ENCODE measurements around the gene SNRNP40. TPM values are rescaled to one million over a fixed set of nuclear protein-coding genes. Genes with fewer than 3 reads are reported as not detected.

SNRNP40 gene
- total RNA-seq, 3 donors from 2014 or later (not counting 1 experiment from before 2014, with no cell fraction given): 57.9 to 71.2 (median 60.3) TPM

- Histone ChIP-seq H3K9me3 (ENCODE audit: control insufficient read depth, insufficient read depth, low read length) (no peaks in the 10 kb centered on the region), H3K4me3 (ENCODE audit: low read length) (no peak overlapping the region), H3K36me3 (ENCODE audit: control insufficient read depth, insufficient read depth, low read length) (peaks cover 7% of the 10 kb centered on the region), H3K4me1 (ENCODE audit: control insufficient read depth, insufficient read depth, low read length) (no peaks in the 10 kb centered on the region), H3K27me3 (ENCODE audit: control insufficient read depth, insufficient read depth, low read length) (no peaks in the 10 kb centered on the region), H3K27ac (ENCODE audit: low read length) (no peak overlapping the region)
- Mint-ChIP-seq H3K27ac (no peak overlapping the region), H3K4me3 (no peak overlapping the region), H3K27me3 (ENCODE audit: low read depth in 2 of 2) (no peaks in the 10 kb centered on the region), H3K36me3 (peaks cover 7% of the 10 kb centered on the region), H3K4me1 (peaks cover 7 to 13% of the 10 kb centered on the region in 2 donors), H3K9me3 (no peaks in the 10 kb centered on the region)
- ATAC-seq: no peak
- no peak for TF ChIP-seq CTCF (IDR thresholded peaks at IDR 0.05)
- intact Hi-C loops (cut with micrococcal nuclease): no loop called here
- WGBS (ENCODE audit: insufficient coverage): 89% methylated on average over 10 of the region's 10 CpGs
- DNase-seq: no peak
Observed at GRCh38 chr1:31336687-31337467, 40.3 kb upstream of the SNRNP40 start.

GRCh38 chr1:31335007-31335406 is 38.4 kb upstream of the SNRNP40 start:
- no peaks in the 10 kb centered on the region for H3K27me3 ChIP-seq (ENCODE audit: control insufficient read depth, insufficient read depth, low read length)
- Mint-ChIP-seq H3K27ac (peak overlapping the region in 1 of 2 donors; percentile 17), H3K4me1 (peaks cover 10 to 13% of the 10 kb centered on the region in 2 donors), H3K27me3 (ENCODE audit: low read depth in 2 of 2) (no peaks in the 10 kb centered on the region), H3K36me3 (peaks cover 7% of the 10 kb centered on the region), H3K4me3 (no peak overlapping the region), H3K9me3 (no peaks in the 10 kb centered on the region)
- no peak overlapping the region for H3K4me3 ChIP-seq (ENCODE audit: low read length)
- ATAC-seq (peak; percentile 44 to 62 (median 57)), DNase-seq (peak in 1 of 2 donors; percentile 38)
- H3K27ac ChIP-seq (ENCODE audit: low read length): no peak overlapping the region
- H3K4me1 ChIP-seq (ENCODE audit: control insufficient read depth, insufficient read depth, low read length): no peaks in the 10 kb centered on the region
- H3K9me3 ChIP-seq (ENCODE audit: control insufficient read depth, insufficient read depth, low read length): no peaks in the 10 kb centered on the region
- H3K36me3 ChIP-seq (ENCODE audit: control insufficient read depth, insufficient read depth, low read length): peaks cover 2% of the 10 kb centered on the region
- intact Hi-C loops (cut with micrococcal nuclease): loop anchor here (1.0 to 2.0 kb wide), 2 partner anchors 38 to 151 kb away; partner anchors contain the start of genes SNRNP40 and ZCCHC17
- peak; percentile 52 for TF ChIP-seq CTCF (IDR thresholded peaks at IDR 0.05)

GRCh38 chr1:31327381-31327780 is 30.8 kb upstream of the SNRNP40 start:
- no peaks in the 10 kb centered on the region for H3K4me1 ChIP-seq (ENCODE audit: control insufficient read depth, insufficient read depth, low read length)
- 100% methylated on average over 3 of the region's 3 CpGs for WGBS (ENCODE audit: insufficient coverage)
- no peak overlapping the region for H3K27ac ChIP-seq (ENCODE audit: low read length)
- Mint-ChIP-seq H3K27ac (no peak overlapping the region), H3K4me1 (peaks cover 0 to 10% of the 10 kb centered on the region in 2 donors), H3K36me3 (no peaks in the 10 kb centered on the region), H3K27me3 (ENCODE audit: low read depth in 2 of 2) (no peaks in the 10 kb centered on the region), H3K4me3 (no peak overlapping the region), H3K9me3 (no peaks in the 10 kb centered on the region)
- no peak overlapping the region for H3K4me3 ChIP-seq (ENCODE audit: low read length)
- no peak for TF ChIP-seq CTCF (IDR thresholded peaks at IDR 0.05)
- H3K9me3 ChIP-seq (ENCODE audit: control insufficient read depth, insufficient read depth, low read length): no peaks in the 10 kb centered on the region
- H3K27me3 ChIP-seq (ENCODE audit: control insufficient read depth, insufficient read depth, low read length): no peaks in the 10 kb centered on the region
- intact Hi-C loops (cut with micrococcal nuclease): no loop called here
- peaks cover 8% of the 10 kb centered on the region for H3K36me3 ChIP-seq (ENCODE audit: control insufficient read depth, insufficient read depth, low read length)
- no peak for ATAC-seq
- DNase-seq: no peak
